HG02763 (cell line): Measurements from ENCODE around the gene TSHZ3.

ENCODE experiments used
- ATAC-seq: cut with Tn5 transposase; IDR thresholded peaks from one replicate; pipeline ENCODE4 v1.9.1; 2021; ENCODE audit warnings: mild to moderate bottlenecking, moderate library complexity; ENCODE audit not compliant: unreplicated experiment

TSHZ3 gene

DNA sequence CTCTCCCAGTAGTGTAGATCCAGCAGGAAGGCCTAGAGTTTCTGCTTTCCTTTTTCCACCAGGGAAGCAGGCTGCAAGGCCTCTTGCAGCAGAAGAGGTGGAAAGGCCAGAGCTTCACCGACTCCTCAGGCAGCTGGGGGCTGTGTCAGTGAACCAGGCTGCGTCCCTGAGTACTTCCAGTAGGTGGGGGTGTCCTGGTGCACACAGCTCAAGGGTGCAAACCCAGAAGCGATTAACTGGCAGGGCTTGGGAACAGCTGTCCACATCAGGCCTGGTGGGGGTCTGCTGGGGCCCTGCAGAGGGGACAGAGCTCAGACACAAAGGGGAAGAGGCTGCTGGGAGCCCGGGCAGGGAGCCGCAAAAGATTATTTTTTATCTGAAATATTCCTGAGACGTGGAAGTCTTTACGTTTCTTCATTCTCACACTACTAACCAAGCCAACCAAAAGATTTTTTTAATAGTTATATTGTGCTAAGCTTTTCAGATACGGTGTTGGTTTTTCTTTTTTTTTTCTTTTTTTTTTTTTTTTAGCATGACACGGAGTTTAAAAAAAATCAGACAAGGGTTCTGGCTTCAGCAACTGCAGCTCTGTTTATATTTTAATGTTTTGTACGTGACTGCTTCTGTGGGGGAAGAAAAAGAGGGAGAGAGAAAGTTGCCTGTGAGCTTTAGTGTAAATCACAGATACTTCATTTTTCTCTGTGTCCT is 11.0 kb downstream of the TSHZ3 start:
- no peak for ATAC-seq

DNA sequence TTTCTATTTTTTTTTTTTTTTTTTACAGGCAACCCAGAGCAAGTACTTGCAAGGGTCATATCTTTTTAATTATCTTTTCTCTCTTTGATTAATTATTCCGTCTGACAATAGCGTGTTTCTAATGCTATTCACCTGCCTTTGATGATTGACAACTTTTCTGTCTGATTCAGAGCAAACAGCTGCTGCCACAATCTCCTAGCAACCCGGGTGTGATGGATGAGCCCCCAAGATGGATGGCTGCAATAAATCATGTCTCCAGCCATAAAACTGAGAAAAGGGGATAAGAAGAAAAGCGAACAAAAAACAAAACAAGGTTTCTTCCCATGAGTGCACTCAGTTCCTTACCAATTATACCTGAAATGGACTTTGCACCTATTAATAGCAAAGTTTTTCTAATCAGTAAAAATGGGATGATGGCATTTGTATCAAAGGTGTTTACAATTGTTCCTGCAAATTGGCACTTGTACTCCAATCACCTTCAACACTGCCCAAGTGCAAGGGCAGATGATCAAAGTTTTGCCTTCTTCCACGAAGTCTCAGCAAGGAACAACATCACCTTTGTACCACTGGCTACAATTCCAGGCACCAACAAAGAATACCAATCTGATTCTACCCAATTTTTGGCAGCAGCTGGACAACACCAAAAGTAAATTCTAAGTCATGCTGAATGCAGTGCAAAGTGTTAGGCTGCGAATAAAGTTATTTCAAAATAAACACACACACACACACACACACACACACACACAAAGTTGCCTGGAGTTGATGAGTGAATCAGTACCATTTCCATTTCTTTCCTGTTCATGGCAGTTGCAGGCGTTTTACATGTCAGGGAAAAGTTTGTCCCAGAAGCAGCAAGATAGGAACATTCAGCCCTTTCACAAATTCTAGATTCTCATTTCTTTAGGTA is 12.0 kb downstream of the TSHZ3 start:
- no peak for ATAC-seq

DNA sequence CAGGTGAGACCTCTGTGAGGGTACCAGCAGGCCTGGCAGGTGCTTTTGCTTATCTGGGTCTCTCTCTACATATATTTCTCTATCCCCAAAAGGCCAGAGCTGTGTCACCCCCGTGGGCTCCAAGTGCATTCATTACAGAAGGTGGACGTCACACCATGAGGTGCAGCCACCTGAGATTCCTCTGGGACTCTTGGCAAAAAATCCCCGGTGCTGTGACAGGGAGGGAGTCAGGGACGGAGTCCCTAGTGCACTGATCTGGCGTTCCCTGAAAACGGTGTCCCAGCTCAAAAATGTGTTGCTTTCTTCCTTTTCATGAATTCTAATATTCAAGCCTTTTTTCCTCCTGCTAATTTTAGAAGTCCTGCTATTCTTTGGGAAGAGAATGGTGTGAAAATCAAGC is 13.5 kb downstream of the TSHZ3 start:
- ATAC-seq = no peak

DNA sequence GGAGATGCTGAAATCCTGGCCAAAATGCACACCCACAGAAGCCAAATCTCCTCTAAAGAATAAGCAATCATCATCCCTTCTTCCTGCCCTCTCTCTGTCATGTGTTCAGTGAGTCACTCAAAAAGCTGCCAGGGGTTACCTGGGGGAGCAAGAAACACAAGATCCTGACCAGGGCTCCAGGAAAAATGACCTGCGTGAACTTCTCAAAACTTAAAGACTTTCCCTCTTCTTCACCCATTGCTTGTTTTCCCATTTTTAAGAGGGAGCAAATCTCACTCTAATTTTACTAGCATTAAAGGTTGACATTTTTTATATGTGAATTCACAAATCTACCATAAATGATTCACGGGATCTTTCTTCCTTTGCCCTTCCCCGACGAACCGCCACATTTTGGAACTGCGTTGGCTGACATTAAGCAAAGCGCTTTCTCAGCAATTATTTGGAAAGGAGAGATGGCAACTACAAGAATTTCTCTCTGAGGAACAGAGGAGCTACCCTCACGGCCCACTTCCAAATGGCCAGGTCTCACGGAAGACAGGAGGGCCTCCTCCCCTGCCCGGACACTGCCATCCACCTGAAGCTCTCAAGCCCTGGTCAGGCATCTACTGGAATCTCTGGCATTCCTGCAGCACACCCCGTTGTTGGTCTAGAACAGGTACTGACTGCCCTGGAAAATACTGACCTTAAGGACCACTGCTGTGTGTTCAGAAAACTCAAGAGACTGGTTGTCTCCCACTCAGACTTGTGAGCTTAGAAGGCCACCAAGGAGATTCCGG is 14.2 kb downstream of the TSHZ3 start:
- no peak for ATAC-seq

DNA sequence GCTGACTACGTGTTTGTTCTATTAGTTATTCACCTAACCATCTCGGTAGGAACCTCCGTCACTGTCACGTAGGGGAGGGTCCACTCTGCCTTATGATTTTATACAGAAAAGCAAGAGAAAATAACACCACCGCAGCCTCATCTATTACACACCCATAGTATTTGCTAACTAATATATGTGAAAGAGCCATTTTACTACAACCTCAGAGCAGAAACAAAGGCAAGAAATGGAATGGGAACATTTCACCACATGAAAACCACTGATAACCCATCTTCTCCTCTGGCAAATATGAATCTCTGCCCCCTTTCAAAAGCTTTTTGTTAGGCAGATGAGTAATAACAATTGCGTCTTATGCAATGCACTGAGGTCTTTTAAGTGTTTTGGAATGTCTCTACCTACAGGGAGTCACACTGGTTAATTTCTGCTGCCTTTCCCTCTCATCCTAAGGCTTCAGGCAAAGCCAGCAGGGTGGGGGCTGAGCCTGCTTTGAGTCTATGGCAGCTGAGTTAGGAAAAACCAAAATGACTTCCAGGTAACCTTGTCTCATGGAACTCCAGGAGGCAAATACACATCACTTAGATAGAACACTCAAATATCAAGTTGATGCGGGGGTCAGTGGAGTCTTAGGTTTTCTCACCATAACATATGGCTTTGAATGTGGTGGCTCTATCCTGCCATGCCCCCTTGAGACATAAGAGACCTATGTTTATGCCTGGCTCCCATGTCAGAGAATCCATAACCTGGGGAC is 15.0 kb downstream of the TSHZ3 start:
- ATAC-seq = no peak

DNA sequence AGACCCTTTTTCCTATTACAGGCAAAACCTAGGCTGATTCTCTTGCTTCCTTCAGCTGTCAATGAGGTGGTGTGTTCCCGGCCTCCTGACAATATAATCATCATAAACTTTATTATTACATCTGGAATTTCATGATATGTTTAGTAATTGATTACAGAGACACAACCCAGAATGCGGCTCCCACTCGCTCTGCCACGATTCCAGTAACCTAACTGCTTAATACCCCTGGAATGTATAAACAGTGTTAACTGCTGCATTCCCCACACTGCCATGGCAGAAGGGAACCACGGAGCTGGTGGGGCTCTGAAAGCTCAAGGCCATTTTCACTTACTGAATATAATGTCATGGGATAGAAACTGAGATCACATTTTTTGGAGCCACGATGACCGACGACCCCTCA is 17.1 kb downstream of the TSHZ3 start:
- no peak for ATAC-seq

DNA sequence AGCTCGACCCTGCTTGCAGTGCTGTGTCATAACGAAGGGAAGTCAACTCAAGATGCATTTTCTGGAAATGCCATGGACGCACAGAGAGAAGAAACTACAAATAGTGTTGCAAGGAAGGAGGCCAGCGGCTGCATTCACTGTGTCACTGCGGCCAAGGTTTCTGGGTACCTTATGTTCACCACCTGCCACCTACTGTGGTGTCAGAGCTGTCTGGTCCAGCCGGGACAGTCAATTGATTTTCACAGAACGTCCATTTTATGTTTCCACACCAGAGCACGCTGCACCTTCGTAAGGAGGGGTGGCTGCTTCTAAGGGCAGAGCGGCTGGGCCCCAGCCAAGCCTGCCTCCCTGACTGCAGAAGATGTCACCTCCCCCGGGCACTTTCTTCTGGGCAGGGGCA is 17.7 kb downstream of the TSHZ3 start:
- ATAC-seq = no peak

DNA sequence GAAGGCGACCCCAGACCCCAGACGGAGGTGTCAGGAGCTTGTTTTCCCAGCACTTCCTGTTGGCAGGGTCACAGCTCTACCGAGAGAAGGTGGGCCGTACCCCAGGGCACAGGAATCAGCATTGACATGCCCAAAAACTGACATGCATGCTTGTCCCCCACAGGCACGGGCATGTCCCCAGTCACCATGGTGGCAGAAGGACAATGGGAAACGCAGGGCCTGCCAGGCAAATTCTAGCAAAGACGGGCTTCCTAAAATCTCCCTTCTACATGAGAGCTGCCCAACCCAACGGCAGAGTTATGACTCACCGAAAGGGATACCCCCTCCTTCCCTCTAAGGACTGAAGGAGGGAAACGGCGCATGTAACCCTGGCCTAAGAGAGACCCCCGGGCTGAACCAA is 18.5 kb downstream of the TSHZ3 start:
- ATAC-seq = no peak

DNA sequence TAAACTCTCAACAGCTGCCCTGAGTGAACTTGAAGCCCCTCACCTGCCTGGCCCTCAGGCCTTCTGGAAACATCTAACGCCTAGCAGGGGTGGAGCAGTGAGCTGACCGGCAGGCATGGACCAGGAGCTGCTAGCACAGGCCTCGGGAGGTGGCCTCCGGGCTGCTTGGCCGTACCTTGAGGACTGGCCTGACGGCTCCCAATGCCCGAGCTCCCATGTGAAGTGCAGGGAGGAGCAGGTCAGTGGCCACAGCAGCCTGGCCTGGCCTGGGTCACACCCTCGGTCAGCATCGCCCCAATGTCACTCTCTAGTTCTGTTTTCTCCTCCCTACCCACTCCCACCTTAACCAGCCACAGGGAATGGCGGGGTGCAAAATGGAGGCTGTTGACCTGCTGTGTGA is 19.0 kb downstream of the TSHZ3 start:
- ATAC-seq = no peak

DNA sequence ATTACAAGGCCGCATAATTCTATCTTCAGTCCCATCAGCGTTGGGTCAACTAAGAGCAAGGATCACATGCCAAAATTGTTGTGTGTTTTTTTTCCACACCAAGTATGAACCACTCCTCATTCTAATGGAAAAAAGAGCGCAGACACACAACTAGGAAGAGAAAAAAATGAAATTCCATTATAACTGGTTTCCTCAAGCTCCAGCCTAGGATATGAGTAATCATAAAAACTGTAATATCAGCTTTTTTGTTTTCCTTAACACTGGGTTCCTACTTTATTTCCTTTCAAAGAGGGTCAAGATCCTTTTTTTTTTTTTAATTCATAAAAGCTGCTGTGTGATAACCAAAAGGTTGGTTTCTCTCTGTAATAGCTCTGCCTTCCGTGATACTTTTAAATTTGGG is 19.4 kb downstream of the TSHZ3 start:
- no peak for ATAC-seq

DNA sequence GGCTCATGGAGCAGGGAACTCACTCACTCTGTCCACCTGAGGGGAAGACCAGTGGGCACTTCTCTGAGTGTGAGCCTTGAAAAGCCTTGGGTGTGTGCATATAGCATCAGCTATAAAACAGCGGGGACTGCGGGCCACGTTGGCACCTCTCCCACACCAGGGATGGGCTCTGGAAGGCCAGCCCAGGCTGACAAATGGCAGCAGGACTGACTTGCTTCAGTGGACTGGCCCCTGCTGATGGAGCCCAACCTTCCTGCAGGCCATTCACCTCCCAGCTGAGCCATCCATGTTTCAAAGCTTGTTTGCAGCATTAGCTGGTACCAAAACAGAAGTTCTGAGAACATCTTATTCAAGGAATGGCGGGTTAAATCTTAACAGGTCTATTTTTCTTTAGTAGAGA is 21.0 kb downstream of the TSHZ3 start:
- ATAC-seq = no peak

DNA sequence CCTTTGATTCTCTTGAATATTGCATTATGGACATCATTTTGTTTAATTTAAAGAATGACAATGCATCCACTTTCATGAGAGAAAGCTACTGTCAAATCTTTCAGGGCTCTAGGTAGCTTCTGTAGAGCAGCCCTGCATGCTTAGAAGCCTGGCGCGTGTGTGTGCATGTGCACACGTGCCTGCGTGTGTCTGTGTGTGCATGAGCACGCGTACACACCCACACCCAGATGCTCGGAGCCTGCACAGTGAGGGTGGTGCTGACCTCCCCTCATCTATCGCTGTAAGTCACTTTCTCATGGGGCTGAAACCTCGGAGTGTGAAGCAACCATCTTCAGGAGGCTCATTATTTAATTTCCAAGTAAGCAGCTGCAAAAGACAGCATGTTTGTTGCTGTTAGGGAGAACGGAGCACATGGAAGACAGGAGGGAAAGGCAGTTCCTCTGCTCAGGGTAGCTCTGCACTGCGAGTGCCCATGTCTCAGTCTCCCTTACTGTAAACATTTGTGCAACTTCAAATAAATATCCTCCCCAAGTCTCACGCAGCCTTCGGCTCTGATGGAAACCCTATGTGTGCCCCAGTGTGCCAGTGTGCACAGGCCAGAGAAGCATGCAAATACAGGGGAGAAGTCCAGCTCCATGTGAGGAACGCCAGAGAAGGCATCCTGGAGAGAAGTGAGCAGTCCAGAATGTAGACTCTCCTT is 22.8 kb downstream of the TSHZ3 start:
- ATAC-seq = no peak

DNA sequence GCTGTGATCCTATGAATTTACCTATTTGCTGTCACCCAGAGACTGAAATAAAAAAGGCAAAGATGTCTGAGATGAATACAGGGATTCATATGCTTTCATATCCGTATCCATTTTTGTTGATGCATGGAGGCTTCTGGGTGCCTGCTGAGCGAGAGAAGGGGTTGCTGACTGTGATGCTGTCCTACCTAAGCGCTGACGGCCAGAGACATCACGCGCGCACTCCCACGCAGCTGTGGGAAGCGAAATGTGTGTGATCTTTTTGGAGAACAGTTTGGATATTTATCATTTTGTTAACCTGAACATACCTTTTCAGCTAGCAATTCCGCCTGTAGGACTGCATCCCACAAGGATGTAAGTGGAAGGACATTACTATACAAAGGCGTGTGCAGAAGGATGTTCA is 23.9 kb downstream of the TSHZ3 start:
- ATAC-seq = no peak

DNA sequence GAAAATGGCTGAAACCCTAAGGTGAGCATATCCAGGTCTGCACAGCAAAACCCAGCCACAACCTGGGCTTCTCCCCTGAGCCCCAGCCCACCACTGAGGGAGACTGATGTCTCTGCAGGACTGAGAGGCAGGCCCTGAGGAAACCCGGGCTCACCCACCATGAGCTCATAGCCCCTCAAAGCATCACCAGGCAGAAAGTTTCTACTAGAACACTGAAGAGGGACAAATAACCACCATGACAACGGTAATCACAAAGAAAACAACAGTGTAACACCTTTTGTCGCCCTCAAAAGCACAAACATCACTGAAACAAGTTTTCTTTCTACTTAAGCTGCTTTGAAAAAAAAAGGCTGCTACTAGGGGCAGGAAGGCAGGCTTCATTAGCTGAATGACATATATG is 29.8 kb downstream of the TSHZ3 start:
- no peak for ATAC-seq

DNA sequence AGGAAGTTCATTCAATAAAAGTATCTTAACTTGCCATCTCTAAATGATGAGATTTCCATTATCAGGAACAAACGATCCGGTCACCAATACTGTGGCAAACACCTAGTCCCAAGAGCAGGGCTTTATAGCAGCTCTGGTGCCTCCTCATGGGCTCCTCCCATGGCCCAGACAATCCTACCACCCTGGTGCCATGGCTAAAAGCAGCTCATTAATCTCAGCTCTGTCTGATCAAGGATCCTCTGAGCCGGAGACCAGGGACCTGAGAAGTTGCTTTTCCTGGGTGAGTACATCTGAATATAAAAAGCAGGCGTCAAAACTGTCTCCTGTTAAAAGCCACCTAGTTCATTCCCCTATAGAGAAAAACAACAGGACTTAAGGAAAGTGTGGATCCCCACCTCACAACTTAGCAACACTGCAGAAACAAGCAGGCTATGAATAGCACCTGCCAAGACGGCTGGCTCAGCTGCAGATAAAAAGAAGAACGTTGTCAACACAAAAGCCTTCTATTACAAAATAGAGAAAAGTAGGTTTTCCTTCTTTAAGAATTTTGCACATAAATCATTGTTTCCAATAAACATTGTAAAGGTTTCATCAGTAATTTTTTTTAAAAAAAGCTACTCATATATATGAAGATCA is 30.3 kb downstream of the TSHZ3 start:
- ATAC-seq = no peak

DNA sequence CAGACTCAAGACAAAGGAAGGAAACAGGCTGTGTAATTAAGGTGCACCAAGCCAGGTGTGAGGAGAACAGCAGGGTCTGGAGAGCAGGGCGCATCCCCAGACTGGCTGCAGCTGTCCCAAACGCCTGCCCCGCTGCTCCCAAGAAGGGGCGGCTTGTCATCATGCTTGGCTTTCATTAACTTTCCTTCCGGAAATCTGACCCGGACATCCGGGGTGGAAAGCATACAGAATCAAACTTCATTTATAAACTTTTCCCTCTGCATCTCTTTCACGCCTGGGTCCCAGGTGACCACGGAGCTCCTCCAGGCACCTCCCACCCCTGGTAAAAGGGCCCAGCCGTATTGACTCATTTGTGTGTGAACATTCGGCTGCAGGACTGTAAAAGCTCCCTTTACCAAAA is 31.7 kb downstream of the TSHZ3 start:
- ATAC-seq = no peak

DNA sequence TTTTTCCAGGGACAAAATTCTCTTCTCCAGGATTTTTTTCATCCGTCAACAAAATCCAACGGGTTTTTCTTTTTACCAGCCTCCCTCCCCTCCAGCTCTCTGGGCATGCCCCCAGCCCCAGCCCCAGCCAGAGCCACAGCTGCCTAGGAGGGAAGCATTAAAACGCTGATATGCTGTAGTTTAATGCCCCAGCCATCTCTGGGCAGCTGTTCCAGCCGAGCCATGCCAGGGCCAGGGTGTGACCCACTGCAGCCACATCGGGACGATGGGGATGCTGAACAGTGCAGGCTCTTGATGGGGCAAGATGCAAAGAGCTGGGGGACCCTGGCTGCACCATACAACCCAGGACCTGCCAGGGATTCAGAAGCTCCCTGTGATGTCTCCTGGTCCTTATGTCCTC is 32.1 kb downstream of the TSHZ3 start:
- no peak for ATAC-seq

DNA sequence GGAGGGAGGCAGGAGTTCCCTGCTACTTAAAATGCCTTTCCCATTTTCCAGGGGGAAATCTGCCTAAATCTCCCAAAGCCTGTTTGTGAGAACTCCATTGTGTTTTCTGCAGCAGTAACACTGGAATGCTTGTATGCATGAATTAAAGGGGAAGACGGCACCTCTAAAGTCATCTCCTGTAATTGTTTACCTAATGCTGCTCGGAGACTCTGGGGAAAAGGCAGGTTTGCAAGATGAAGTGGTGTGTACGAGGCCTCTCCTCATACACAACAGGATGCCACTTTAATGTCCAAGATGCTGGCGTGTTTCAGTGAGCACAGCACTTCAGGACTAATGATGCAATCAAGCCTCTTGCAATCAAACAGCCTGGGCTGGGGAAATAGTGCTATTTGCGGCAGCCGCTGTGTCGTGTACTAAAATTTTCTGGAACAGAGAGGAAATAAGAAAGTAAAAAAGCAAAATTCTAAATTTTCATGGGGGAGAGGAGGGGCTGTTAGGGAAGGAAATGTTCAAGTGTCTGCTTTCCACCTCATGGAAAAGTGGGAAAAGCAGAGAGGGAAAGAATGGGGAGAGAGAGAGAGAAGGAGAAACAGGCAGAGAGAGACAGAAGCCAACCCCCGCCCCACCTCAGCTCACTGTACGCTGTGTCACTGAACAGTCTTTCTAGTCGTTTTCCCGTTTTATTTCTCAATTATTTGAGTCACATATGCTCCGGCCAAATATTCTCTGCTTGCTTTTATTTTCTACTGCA is 32.9 kb downstream of the TSHZ3 start:
- ATAC-seq = no peak

DNA sequence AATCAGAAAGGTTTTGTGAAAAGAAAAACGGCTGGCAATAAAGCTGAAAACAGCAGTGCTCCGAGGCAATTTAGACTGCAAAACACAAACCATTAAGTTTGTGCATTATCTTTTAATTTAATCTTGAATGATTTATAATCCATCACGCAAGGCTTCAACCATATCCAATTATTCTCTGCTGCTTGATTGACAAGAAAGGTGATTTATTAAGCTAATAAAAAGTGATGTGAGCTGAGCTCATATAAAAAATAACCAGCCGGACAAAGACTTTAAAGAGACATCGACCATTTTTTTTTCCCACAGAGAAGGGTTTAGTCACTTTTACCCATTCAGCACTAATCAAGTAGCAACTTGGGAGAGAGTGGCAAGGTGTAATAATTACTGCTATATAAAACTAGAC is 33.6 kb downstream of the TSHZ3 start:
- ATAC-seq = no peak
